Fibroblast of lung (primary cell): Measurements from ENCODE around the gene ITPKB. TPM values are rescaled to one million over a fixed set of nuclear protein-coding genes. Genes with fewer than 3 reads are reported as not detected.

Source experiments
- DNase-seq, 2 donors: peaks; one replicate each; pipeline versions ENCODE4 v3.0.0 to v3.0.0-alpha.2; 2010; ENCODE audit warnings: low read depth in 2 of 2
- H2AFZ ChIP-seq: 2 replicates; pipeline ENCODE4 v1.5.1; 2012; ENCODE audit warnings: low read length, control low read depth, inconsistent platforms
- H3K27ac ChIP-seq: 2 replicates; pipeline ENCODE4 v1.5.1; 2011; ENCODE audit warnings: low read length, control low read depth; ENCODE audit not compliant: insufficient read depth
- H3K27me3 ChIP-seq: 2 replicates; pipeline ENCODE4 v1.5.1; 2011; ENCODE audit warnings: mild to moderate bottlenecking, low read length; ENCODE audit not compliant: control insufficient read depth, insufficient read depth
- H3K36me3 ChIP-seq: 2 replicates; pipeline ENCODE4 v1.5.1; 2011; ENCODE audit warnings: low read length; ENCODE audit not compliant: control insufficient read depth, insufficient read depth
- H3K4me1 ChIP-seq: 2 replicates; pipeline ENCODE4 v1.5.1; 2011; ENCODE audit warnings: low read length; ENCODE audit not compliant: control insufficient read depth, insufficient read depth; ENCODE audit errors: extremely low read depth
- H3K4me2 ChIP-seq: 2 replicates; pipeline ENCODE4 v1.5.1; 2011; ENCODE audit warnings: low read length, control low read depth; ENCODE audit not compliant: insufficient read depth; ENCODE audit errors: extremely low read depth
- H3K4me3 ChIP-seq, 4 experiments: fragments of 200-600 bp in 1 of 4; sonication (generic) in 1 of 4; replicated peaks in 1 of 4; 2 replicates each; pipeline ENCODE4 v1.5.1; 2011 to 2016; ENCODE audit warnings: low read length in 4 of 4, low read depth in 3 of 4, mild to moderate bottlenecking in 3 of 4, control low read depth in 2 of 4, inconsistent platforms in 1 of 4, mixed read lengths in 1 of 4; ENCODE audit not compliant: insufficient read depth in 1 of 4; ENCODE audit errors: control extremely low read depth in 1 of 4
- H3K79me2 ChIP-seq: 2 replicates; pipeline ENCODE4 v1.5.1; 2012; ENCODE audit warnings: mild to moderate bottlenecking, low read length, inconsistent platforms; ENCODE audit not compliant: control insufficient read depth, insufficient read depth
- H3K9ac ChIP-seq: 2 replicates; pipeline ENCODE4 v1.5.1; 2011; ENCODE audit warnings: mild to moderate bottlenecking, low read length, control low read depth; ENCODE audit not compliant: insufficient read depth
- H3K9me3 ChIP-seq: 2 replicates; pipeline ENCODE4 v1.5.1; 2012; ENCODE audit warnings: low read depth, low read length; ENCODE audit not compliant: control insufficient read depth, insufficient read depth
- H4K20me1 ChIP-seq: 2 replicates; pipeline ENCODE4 v1.5.1; 2011; ENCODE audit warnings: low read length; ENCODE audit not compliant: control insufficient read depth, insufficient read depth; ENCODE audit errors: extremely low read depth
- EZH2 ChIP-seq: IDR thresholded peaks from 2 replicates; pipeline ENCODE4 v1.5.1; 2012; ENCODE audit warnings: low read length, control low read depth, mild to moderate bottlenecking; ENCODE audit errors: missing control alignments
- polyA plus RNA-seq, 2 donors: library from polyadenylated mRNA; depleted of rRNA in 1 of 2; stranded (reverse) in 1 of 2; unstranded in 1 of 2; fragments of >200 nt; gene quantifications; 2 replicates each; pipeline ENCODE4 v1.2.1, GENCODE V29; 2011 to 2012; ENCODE audit warnings: missing spikeins in 1 of 2
- total RNA-seq: library from RNA; depleted of rRNA; stranded (reverse); fragments of >200 nt; gene quantifications from 2 replicates; pipeline ENCODE4 v1.2.1, GENCODE V29; 2014
- TF ChIP-seq, protein P1 (sequence below), 2 donors: IDR thresholded peaks in 1 of 2; conservative IDR thresholded peaks in 1 of 2; 1 replicate in 1 of 2; 2 replicates in 1 of 2; pipeline ENCODE4 v1.5.1; 2011 to 2012; ENCODE audit warnings: low read length in 2 of 2, control low read depth in 1 of 2, inconsistent platforms in 1 of 2, low read depth in 1 of 2, mild to moderate bottlenecking in 1 of 2

The ITPKB gene
- total and polyA plus RNA-seq, 2 donors (not counting 1 experiment from before 2014, with no cell fraction given): 10.2 to 32.4 TPM

GRCh38 chr1:226754097-226754496, 15.0 kb upstream of the ITPKB start:
- TF ChIP-seq EZH2: no peak
- TF ChIP-seq, protein P1, sequence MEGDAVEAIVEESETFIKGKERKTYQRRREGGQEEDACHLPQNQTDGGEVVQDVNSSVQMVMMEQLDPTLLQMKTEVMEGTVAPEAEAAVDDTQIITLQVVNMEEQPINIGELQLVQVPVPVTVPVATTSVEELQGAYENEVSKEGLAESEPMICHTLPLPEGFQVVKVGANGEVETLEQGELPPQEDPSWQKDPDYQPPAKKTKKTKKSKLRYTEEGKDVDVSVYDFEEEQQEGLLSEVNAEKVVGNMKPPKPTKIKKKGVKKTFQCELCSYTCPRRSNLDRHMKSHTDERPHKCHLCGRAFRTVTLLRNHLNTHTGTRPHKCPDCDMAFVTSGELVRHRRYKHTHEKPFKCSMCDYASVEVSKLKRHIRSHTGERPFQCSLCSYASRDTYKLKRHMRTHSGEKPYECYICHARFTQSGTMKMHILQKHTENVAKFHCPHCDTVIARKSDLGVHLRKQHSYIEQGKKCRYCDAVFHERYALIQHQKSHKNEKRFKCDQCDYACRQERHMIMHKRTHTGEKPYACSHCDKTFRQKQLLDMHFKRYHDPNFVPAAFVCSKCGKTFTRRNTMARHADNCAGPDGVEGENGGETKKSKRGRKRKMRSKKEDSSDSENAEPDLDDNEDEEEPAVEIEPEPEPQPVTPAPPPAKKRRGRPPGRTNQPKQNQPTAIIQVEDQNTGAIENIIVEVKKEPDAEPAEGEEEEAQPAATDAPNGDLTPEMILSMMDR (conservative IDR thresholded peaks at IDR 0.05 in 1 of 2, IDR thresholded peaks at IDR 0.05 in 1 of 2; ENCODE audit: low read depth in 1 of 2, low read length in 2 of 2): no peak
- DNase-seq: no peak
- no peak overlapping the region for H3K27ac ChIP-seq
- H4K20me1 ChIP-seq: no peaks in the 10 kb centered on the region
- H3K79me2 ChIP-seq: no peaks in the 10 kb centered on the region
- no peaks in the 10 kb centered on the region for H3K9me3 ChIP-seq
- H3K4me3 ChIP-seq: no peak overlapping the region
- no peak overlapping the region for H3K9ac ChIP-seq
- no peaks in the 10 kb centered on the region for H3K36me3 ChIP-seq
- no peak overlapping the region for H2AFZ ChIP-seq
- H3K4me1 ChIP-seq: no peaks in the 10 kb centered on the region
- H3K4me2 ChIP-seq: no peak overlapping the region
- H3K27me3 ChIP-seq: peaks cover 5% of the 10 kb centered on the region

DNA sequence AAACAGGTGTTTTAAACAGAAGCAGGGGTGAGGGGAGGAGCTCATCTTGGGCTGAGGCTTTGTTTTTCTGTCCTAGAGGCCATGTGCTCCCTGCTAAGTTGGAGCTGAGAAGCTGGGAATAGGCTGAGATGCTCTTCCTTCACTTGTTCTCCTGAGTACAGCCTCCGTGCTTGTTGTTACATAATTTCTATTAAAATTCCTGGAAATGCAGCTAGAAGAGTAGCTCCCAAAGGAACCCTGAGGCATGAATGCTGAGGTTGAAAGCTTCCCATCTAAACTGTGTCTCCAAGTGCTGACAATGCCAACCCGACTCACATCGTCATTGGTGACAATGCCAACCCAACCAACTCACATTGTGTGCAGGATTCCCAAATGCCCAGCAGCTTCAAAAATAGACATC, 12.6 kb upstream of the ITPKB start:
- Histone ChIP-seq H3K4me1 (no peaks in the 10 kb centered on the region), H2AFZ (no peak overlapping the region), H3K79me2 (no peaks in the 10 kb centered on the region), H3K9me3 (no peaks in the 10 kb centered on the region), H3K27me3 (peaks cover 9% of the 10 kb centered on the region), H4K20me1 (no peaks in the 10 kb centered on the region), H3K4me2 (no peak overlapping the region), H3K27ac (no peak overlapping the region), H3K36me3 (no peaks in the 10 kb centered on the region), H3K4me3 (no peak overlapping the region), H3K9ac (no peak overlapping the region)
- no peak for DNase-seq
- TF ChIP-seq, protein P1 (conservative IDR thresholded peaks at IDR 0.05 in 1 of 2, IDR thresholded peaks at IDR 0.05 in 1 of 2; ENCODE audit: low read depth in 1 of 2, low read length in 2 of 2): no peak
- TF ChIP-seq EZH2: no peak

- no peaks in the 10 kb centered on the region for H3K9me3 ChIP-seq
- no peak overlapping the region for H3K4me2 ChIP-seq
- no peaks in the 10 kb centered on the region for H3K36me3 ChIP-seq
- peaks cover 9% of the 10 kb centered on the region for H3K27me3 ChIP-seq
- DNase-seq: no peak
- H3K79me2 ChIP-seq: no peaks in the 10 kb centered on the region
- H3K4me3 ChIP-seq: no peak overlapping the region
- H3K4me1 ChIP-seq: no peaks in the 10 kb centered on the region
- H3K27ac ChIP-seq: no peak overlapping the region
- no peak overlapping the region for H3K9ac ChIP-seq
- no peaks in the 10 kb centered on the region for H4K20me1 ChIP-seq
- TF ChIP-seq, protein P1 (conservative IDR thresholded peaks at IDR 0.05 in 1 of 2, IDR thresholded peaks at IDR 0.05 in 1 of 2; ENCODE audit: low read depth in 1 of 2, low read length in 2 of 2): no peak
- TF ChIP-seq EZH2: no peak
- H2AFZ ChIP-seq: no peak overlapping the region
Measured at GRCh38 chr1:226751214-226751613, 12.1 kb upstream of the ITPKB start.
